Activated B cell treated with CpG ODN at 0.5 μM for 24 hours (primary cell): ENCODE measurements around the gene CMKLR1. TPM values are rescaled to one million over a fixed set of nuclear protein-coding genes. Genes with fewer than 3 reads are reported as not detected.

Experiments
- ATAC-seq: fragments of 200-7000 bp; cut with Tn5 transposase; one replicate; pipeline ENCODE4 v1.10.0; 2021; ENCODE audit warnings: low read depth, mild to moderate bottlenecking, moderate library complexity
- CTCF ChIA-PET: fragments of 350-600 bp; sonication (Branson Sonifier 250); formaldehyde crosslinking; loops from one replicate; lab custom pipeline; 2021; ENCODE audit warnings: antibody characterized with exemption; lab: Charles Lee
- POLR2A ChIA-PET: fragments of 350-600 bp; sonication (Branson Sonifier 250); formaldehyde crosslinking; loops from one replicate; lab custom pipeline; 2021; ENCODE audit warnings: antibody characterized with exemption; lab: Charles Lee
- DNase-seq: peaks from one replicate; pipeline ENCODE4 v3.0.0; 2022
- H3K27ac Mint-ChIP-seq: one replicate; pipeline ENCODE4 v1.8.0; 2020; ENCODE audit warnings: mixed read lengths
- H3K27me3 Mint-ChIP-seq: one replicate; pipeline ENCODE4 v1.8.0; 2021; ENCODE audit warnings: mixed read lengths
- H3K36me3 Mint-ChIP-seq: one replicate; pipeline ENCODE4 v1.8.0; 2021; ENCODE audit warnings: low read depth, mixed read lengths
- H3K4me1 Mint-ChIP-seq: one replicate; pipeline ENCODE4 v1.8.0; 2021; ENCODE audit warnings: mixed read lengths
- H3K4me3 Mint-ChIP-seq: one replicate; pipeline ENCODE4 v1.8.0; 2020; ENCODE audit warnings: mild to moderate bottlenecking, mixed read lengths
- H3K9me3 Mint-ChIP-seq: one replicate; pipeline ENCODE4 v1.8.0; 2020; ENCODE audit warnings: mixed read lengths
- CTCF ChIP-seq: fragments of 200-600 bp; IDR thresholded peaks from one replicate; pipeline ENCODE4 v1.8.0; 2022; ENCODE audit warnings: antibody characterized with exemption, mild to moderate bottlenecking
- intact Hi-C: fragments of 100-400 bp; cut with micrococcal nuclease; formaldehyde crosslinking; loops from one replicate; pipeline ENCODE4 v1.15.1; 2024
- total RNA-seq: library from RNA; stranded (reverse); gene quantifications from 2 replicates; pipeline ENCODE4 v1.2.3, GENCODE V29; 2022

The CMKLR1 gene
- total RNA-seq, 1 donor from 2014 or later = 0.24 TPM

- peaks cover 27% of the 10 kb centered on the region for H3K27me3 Mint-ChIP-seq
- no peaks in the 10 kb centered on the region for H3K4me1 Mint-ChIP-seq
- intact Hi-C loops = no loop called here
- ChIA-PET CTCF (no interaction called here), POLR2A (no interaction called here)
- no peak for ATAC-seq
- no peak overlapping the region for H3K27ac Mint-ChIP-seq
- no peak for TF ChIP-seq CTCF
- no peaks in the 10 kb centered on the region for H3K9me3 Mint-ChIP-seq
- H3K36me3 Mint-ChIP-seq = no peaks in the 10 kb centered on the region
- DNase-seq = no peak
- H3K4me3 Mint-ChIP-seq = no peak overlapping the region
Observed at GRCh38 chr12:108337235-108338223, 1.6 kb downstream of the CMKLR1 start.

- no peak overlapping the region for H3K27ac Mint-ChIP-seq
- peaks cover 24% of the 10 kb centered on the region for H3K27me3 Mint-ChIP-seq
- ATAC-seq (no peak), DNase-seq (no peak)
- CTCF ChIA-PET = no interaction called here
- H3K9me3 Mint-ChIP-seq = no peaks in the 10 kb centered on the region
- POLR2A ChIA-PET = no interaction called here
- no peak for TF ChIP-seq CTCF
- no peaks in the 10 kb centered on the region for H3K36me3 Mint-ChIP-seq
- no peak overlapping the region for H3K4me3 Mint-ChIP-seq
- no peaks in the 10 kb centered on the region for H3K4me1 Mint-ChIP-seq
- intact Hi-C loops = no loop called here
Observed at GRCh38 chr12:108335349-108336119, 3.6 kb downstream of the CMKLR1 start.

DNA sequence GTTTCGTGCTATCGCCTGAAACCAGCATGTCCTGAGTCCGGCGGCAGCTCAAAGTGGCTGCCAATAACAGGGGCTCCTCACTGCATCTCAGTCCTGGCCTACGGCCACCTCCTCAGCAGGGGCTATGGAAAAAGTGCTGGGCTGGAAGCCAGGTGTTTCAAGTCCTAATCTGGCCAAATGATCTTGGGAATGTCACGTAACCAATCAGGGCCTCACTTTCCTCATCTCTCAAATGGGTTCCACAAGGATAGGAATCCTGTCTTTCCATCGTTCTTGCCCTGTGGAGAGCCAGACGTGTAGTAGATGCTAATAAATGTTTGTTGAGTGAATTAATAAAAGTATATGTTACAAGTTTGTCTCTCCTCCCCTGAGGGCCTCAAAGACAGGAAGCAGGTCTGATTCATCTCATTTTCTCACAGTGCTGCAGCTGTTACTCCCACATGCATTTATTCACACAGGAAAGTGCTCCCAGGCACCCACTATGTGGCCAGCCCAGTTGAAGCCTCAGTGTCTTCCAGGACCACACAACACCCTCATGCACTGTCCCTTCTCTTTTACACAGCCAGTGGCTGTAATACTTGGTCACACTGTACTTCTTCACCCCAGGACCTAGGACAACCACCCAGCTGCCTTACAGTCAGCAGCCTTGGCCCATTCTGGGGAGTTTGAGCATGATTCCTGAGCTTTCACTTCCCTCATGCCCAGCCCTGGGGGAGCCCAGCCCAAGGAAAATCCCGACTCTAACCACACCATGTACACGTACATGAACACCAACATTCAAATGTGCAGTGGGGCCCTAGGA lies 5.0 kb downstream of the CMKLR1 start:
- TF ChIP-seq CTCF = no peak
- DNase-seq (no peak), ATAC-seq (no peak)
- CTCF ChIA-PET = no interaction called here
- H3K27me3 Mint-ChIP-seq = peaks cover 16% of the 10 kb centered on the region
- H3K36me3 Mint-ChIP-seq = no peaks in the 10 kb centered on the region
- H3K9me3 Mint-ChIP-seq = no peaks in the 10 kb centered on the region
- H3K27ac Mint-ChIP-seq = no peak overlapping the region
- no peaks in the 10 kb centered on the region for H3K4me1 Mint-ChIP-seq
- H3K4me3 Mint-ChIP-seq = no peak overlapping the region
- POLR2A ChIA-PET = no interaction called here
- intact Hi-C loops = no loop called here

DNA sequence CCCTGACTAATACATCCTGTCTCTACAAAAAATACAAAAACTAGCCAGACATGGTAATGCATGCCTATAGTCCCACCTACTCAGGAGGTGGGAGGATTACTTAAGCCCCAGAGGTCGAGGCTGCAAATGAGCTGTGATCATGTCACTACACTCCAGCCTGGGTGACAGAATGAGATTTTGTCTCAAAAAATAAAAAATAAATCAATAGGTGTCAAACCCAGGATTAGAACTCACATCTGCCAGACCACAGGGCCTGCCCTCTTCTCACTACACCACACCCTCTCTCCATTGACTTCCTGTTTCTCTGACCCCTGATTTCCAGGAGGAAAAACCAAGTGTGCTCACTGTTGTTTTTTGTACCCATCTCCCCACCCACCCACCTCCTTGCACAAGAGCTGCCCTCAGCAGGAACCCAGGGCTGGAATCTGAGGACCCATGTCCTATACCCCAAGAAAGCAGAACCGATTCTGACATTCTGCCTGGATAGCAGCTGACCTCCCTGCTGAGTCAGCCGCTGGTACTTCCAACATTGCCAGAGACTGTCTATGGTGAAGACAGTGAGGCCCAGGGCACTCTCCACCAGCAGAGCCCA lies 6.2 kb downstream of the CMKLR1 start:
- Mint-ChIP-seq H3K27ac (no peak overlapping the region), H3K4me1 (no peaks in the 10 kb centered on the region), H3K9me3 (no peaks in the 10 kb centered on the region), H3K36me3 (no peaks in the 10 kb centered on the region), H3K4me3 (no peak overlapping the region), H3K27me3 (peaks cover 9% of the 10 kb centered on the region)
- POLR2A ChIA-PET = no interaction called here
- TF ChIP-seq CTCF = no peak
- ATAC-seq (no peak), DNase-seq (no peak)
- intact Hi-C loops = no loop called here
- CTCF ChIA-PET = no interaction called here
